Keratinocyte (primary cell): Measurements from ENCODE around the gene VAMP5. TPM values are rescaled to one million over a fixed set of nuclear protein-coding genes. Genes with fewer than 3 reads are reported as not detected.
A peak's percentile ranks its signal among the peaks of the same experiment; 100 is the strongest.
"Not testable (repeated sequence)": the region's sequence is repeated elsewhere in the genome, so short reads cannot be mapped to it uniquely, and the experiment has no call there.

Experiments
- DNase-seq: peaks from one replicate; pipeline ENCODE4 v3.0.0-alpha.2; 2011; ENCODE audit warnings: low read depth, missing footprints, low spot score
- FAIRE-seq: peaks from 2 replicates; lab custom pipeline; 2011; peaks lifted over from hg19 to GRCh38; lab: Jason Lieb, UNC
- H2AFZ ChIP-seq: 2 replicates; pipeline ENCODE4 v1.6.0; 2012; ENCODE audit warnings: low read length, control low read depth, inconsistent platforms; ENCODE audit not compliant: control insufficient read depth
- H3K27ac ChIP-seq: 2 replicates; pipeline ENCODE4 v1.5.1; 2011; ENCODE audit warnings: low read length; ENCODE audit not compliant: control insufficient read depth, insufficient read depth
- H3K27me3 ChIP-seq: 3 replicates; pipeline ENCODE4 v1.6.0; 2011; ENCODE audit warnings: low read length; ENCODE audit not compliant: control insufficient read depth, insufficient read depth; ENCODE audit errors: extremely low read depth
- H3K36me3 ChIP-seq, 2 experiments: 2 replicates in 1 of 2; 3 replicates in 1 of 2; pipeline ENCODE4 v1.5.1; 2011; ENCODE audit warnings: low read length in 2 of 2, mild to moderate bottlenecking in 1 of 2; ENCODE audit not compliant: control insufficient read depth in 2 of 2, insufficient read depth in 2 of 2; ENCODE audit errors: extremely low read depth in 1 of 2
- H3K4me1 ChIP-seq: 3 replicates; pipeline ENCODE4 v1.5.1; 2011; ENCODE audit warnings: low read length; ENCODE audit not compliant: control insufficient read depth, insufficient read depth; ENCODE audit errors: extremely low read depth
- H3K4me2 ChIP-seq: 3 replicates; pipeline ENCODE4 v1.6.0; 2011; ENCODE audit warnings: low read depth, low read length; ENCODE audit not compliant: control insufficient read depth, insufficient read depth; ENCODE audit errors: extremely low read depth
- H3K4me3 ChIP-seq, 3 experiments: fragments of 200-600 bp in 1 of 3; sonication (generic) in 1 of 3; 2 replicates in 2 of 3; 3 replicates in 1 of 3; pipeline ENCODE4 v1.5.1; 2011 to 2016; ENCODE audit warnings: low read length in 3 of 3, mild to moderate bottlenecking in 3 of 3, control low read depth in 2 of 3, inconsistent platforms in 1 of 3, low read depth in 1 of 3, mixed read lengths in 1 of 3, mixed run types in 1 of 3, moderate library complexity in 1 of 3; ENCODE audit not compliant: control insufficient read depth in 2 of 3, insufficient read depth in 2 of 3; ENCODE audit errors: extremely low read depth in 1 of 3
- H3K79me2 ChIP-seq: 2 replicates; pipeline ENCODE4 v1.6.0; 2012; ENCODE audit warnings: low read length; ENCODE audit not compliant: control insufficient read depth, insufficient read depth
- H3K9ac ChIP-seq: 3 replicates; pipeline ENCODE4 v1.6.0; 2011; ENCODE audit warnings: low read length; ENCODE audit not compliant: control insufficient read depth, insufficient read depth; ENCODE audit errors: extremely low read depth
- H3K9me1 ChIP-seq: 3 replicates; pipeline ENCODE4 v1.6.0; 2011; ENCODE audit warnings: low read length; ENCODE audit not compliant: control insufficient read depth, insufficient read depth; ENCODE audit errors: extremely low read depth
- H3K9me3 ChIP-seq: 2 replicates; pipeline ENCODE4 v1.5.1; 2012; ENCODE audit warnings: low read depth, low read length; ENCODE audit not compliant: control insufficient read depth
- H4K20me1 ChIP-seq: 3 replicates; pipeline ENCODE4 v1.6.0; 2011; ENCODE audit warnings: low read length; ENCODE audit not compliant: control insufficient read depth, insufficient read depth; ENCODE audit errors: extremely low read depth
- EZH2 ChIP-seq: IDR thresholded peaks from one replicate; pipeline ENCODE4 v1.6.1; 2012; ENCODE audit warnings: inconsistent platforms, mild to moderate bottlenecking, low read length, moderate library complexity
- dilution Hi-C: fragments of 300-500 bp; cut with MboI; formaldehyde crosslinking; loops from one replicate; pipeline ENCODE4 v1.7.0; 2020; ENCODE audit warnings: low sequenced_read_pairs; ENCODE audit not compliant: extremely low pct_ligation_motif_present
- polyA plus RNA-seq, 5 experiments: library from polyadenylated mRNA; depleted of rRNA in 3 of 5; stranded (reverse) in 3 of 5; stranded (forward) in 1 of 5; unstranded in 1 of 5; fragments of >200 nt; gene quantifications; 1 replicate in 1 of 5; 2 replicates in 3 of 5; 3 replicates in 1 of 5; pipeline versions ENCODE4 v1.2.1 to v1.2.3, GENCODE V29; 2011 to 2012; ENCODE audit warnings: missing spikeins in 2 of 5, low read depth in 1 of 5, low replicate concordance in 1 of 5
- TF ChIP-seq, protein P1 (sequence below), 3 experiments: IDR thresholded peaks in 1 of 3; conservative IDR thresholded peaks in 1 of 3; optimal IDR thresholded peaks in 1 of 3; 2 replicates in 2 of 3; 3 replicates in 1 of 3; pipeline versions ENCODE3 to v1.5.1; 2011; ENCODE audit warnings: low read length in 3 of 3, mild to moderate bottlenecking in 3 of 3, moderate library complexity in 2 of 3, control low read depth in 1 of 3, inconsistent platforms in 1 of 3; ENCODE audit not compliant: insufficient read depth in 2 of 3; ENCODE audit errors: extremely low read depth in 1 of 3

The VAMP5 gene
- polyA plus RNA-seq, 1 donor (not counting 4 experiments of a cell fraction or from before 2014, with no cell fraction given): 11.0 TPM

DNA sequence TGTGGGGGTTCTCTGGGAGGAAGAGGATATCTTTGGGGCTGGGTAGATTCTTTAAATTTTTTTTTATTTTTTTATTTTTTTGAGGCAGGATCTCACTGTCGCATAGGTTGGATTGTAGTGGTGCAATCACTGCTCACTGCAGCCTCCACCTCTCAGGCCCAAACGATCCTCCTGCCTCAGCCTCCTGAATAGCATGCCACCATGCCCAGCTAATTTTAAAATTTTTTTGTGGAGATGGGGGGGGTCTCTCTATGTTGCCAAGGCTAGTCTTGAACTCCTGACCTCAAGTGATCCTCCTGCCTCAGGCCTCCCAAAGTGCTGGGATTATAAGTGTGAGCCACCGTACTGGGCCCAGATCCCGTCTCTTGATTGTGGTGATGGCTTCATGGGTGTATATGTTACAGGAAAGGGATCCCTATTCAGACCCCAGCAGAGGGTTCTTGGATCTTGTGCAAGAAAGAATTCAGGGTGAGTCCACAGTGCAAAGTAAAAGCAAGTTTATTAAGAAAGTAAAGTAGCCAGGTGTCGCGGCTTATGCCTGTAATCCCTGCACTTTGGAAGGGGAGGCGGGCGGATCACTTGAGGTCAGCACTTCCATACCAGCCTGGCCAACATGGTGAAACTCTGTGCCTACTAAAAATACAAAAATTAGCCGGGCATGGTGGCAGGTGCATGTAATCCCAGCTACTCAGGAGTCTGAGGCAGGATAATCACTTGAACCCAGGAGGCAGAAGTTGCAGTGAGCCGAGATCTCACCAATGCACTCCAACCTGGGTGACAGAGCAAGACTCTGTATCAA is 29.7 kb downstream of the VAMP5 start:
- H3K9me3 ChIP-seq: no peaks in the 10 kb centered on the region
- peaks cover 42% of the 10 kb centered on the region for H3K79me2 ChIP-seq
- H3K27me3 ChIP-seq: no peaks in the 10 kb centered on the region
- TF ChIP-seq, protein P1, sequence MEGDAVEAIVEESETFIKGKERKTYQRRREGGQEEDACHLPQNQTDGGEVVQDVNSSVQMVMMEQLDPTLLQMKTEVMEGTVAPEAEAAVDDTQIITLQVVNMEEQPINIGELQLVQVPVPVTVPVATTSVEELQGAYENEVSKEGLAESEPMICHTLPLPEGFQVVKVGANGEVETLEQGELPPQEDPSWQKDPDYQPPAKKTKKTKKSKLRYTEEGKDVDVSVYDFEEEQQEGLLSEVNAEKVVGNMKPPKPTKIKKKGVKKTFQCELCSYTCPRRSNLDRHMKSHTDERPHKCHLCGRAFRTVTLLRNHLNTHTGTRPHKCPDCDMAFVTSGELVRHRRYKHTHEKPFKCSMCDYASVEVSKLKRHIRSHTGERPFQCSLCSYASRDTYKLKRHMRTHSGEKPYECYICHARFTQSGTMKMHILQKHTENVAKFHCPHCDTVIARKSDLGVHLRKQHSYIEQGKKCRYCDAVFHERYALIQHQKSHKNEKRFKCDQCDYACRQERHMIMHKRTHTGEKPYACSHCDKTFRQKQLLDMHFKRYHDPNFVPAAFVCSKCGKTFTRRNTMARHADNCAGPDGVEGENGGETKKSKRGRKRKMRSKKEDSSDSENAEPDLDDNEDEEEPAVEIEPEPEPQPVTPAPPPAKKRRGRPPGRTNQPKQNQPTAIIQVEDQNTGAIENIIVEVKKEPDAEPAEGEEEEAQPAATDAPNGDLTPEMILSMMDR (optimal IDR thresholded peaks at IDR 0.05 in 1 of 3, IDR thresholded peaks at IDR 0.05 in 1 of 3, conservative IDR thresholded peaks at IDR 0.05 in 1 of 3; ENCODE audit: extremely low read depth in 1 of 3, insufficient read depth in 2 of 3, low read length in 3 of 3): no peak
- TF ChIP-seq EZH2: no peak
- H3K9ac ChIP-seq: no peak overlapping the region
- H4K20me1 ChIP-seq: no peaks in the 10 kb centered on the region
- FAIRE-seq (no peak), DNase-seq (no peak)
- H3K27ac ChIP-seq: no peak overlapping the region
- peaks cover 1 to 11% of the 10 kb centered on the region in 2 experiments for H3K36me3 ChIP-seq
- H3K9me1 ChIP-seq: no peaks in the 10 kb centered on the region
- H2AFZ ChIP-seq: no peak overlapping the region
- dilution Hi-C loops: no loop called here
- H3K4me1 ChIP-seq: peaks cover 12% of the 10 kb centered on the region
- no peak overlapping the region for H3K4me3 ChIP-seq
- no peak overlapping the region for H3K4me2 ChIP-seq

DNA sequence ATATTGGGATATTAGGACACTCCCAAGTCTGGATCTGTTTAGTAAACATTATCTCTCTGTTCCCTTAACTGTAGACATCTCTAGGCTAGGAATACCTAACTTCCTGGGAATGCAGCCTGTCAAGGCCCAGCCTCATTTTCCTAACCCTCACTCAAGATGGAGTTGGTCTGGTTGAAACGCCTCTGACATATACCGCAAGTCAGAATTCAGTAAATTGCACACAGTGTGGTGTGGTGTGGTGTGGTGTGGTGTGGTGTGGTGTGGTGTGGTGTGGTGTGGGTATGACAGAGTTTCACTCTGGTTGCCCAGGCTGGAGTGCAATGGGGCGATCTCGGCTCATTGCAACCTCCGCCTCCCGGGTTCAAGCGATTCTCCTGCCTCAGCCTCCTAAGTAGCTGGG is 30.5 kb downstream of the VAMP5 start:
- H3K4me1 ChIP-seq: peaks cover 18% of the 10 kb centered on the region
- H3K79me2 ChIP-seq: peaks cover 47% of the 10 kb centered on the region
- dilution Hi-C loops, H3K27me3 ChIP-seq, H3K9me3 ChIP-seq, H3K9ac ChIP-seq, H4K20me1 ChIP-seq, DNase-seq, H3K9me1 ChIP-seq, H2AFZ ChIP-seq, FAIRE-seq, H3K27ac ChIP-seq, H3K4me3 ChIP-seq, H3K4me2 ChIP-seq: not testable (repeated sequence)
- peaks cover 0 to 11% of the 10 kb centered on the region in 2 experiments for H3K36me3 ChIP-seq

DNA sequence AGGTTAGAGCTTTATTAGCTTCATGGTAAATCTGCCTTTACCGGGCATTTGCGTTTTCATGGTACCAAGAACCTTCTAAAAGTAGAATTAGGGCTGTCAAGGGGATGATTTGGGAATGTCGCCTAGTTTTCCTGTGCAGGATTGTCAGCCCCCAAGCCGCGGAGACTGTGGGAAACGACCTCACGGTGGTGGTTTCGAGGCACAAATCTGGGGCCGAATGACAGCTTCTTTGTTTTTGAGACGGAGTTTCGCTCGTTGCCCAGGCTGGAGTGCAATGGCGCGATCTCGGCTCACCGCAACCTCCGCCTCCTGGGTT is 31.1 kb downstream of the VAMP5 start:
- Histone ChIP-seq H2AFZ (no peak overlapping the region), H3K36me3 (peaks cover 0 to 11% of the 10 kb centered on the region in 2 experiments), H3K79me2 (peaks cover 46% of the 10 kb centered on the region), H3K27me3 (no peaks in the 10 kb centered on the region), H4K20me1 (no peaks in the 10 kb centered on the region), H3K4me1 (peaks cover 18% of the 10 kb centered on the region), H3K4me2 (no peak overlapping the region), H3K9ac (no peak overlapping the region), H3K9me3 (no peaks in the 10 kb centered on the region), H3K4me3 (no peak overlapping the region), H3K9me1 (no peaks in the 10 kb centered on the region), H3K27ac (no peak overlapping the region)
- dilution Hi-C loops: no loop called here
- FAIRE-seq: no peak
- no peak for TF ChIP-seq EZH2
- TF ChIP-seq, protein P1 (optimal IDR thresholded peaks at IDR 0.05 in 1 of 3, IDR thresholded peaks at IDR 0.05 in 1 of 3, conservative IDR thresholded peaks at IDR 0.05 in 1 of 3; ENCODE audit: extremely low read depth in 1 of 3, insufficient read depth in 2 of 3, low read length in 3 of 3): no peak
- DNase-seq: no peak

DNA sequence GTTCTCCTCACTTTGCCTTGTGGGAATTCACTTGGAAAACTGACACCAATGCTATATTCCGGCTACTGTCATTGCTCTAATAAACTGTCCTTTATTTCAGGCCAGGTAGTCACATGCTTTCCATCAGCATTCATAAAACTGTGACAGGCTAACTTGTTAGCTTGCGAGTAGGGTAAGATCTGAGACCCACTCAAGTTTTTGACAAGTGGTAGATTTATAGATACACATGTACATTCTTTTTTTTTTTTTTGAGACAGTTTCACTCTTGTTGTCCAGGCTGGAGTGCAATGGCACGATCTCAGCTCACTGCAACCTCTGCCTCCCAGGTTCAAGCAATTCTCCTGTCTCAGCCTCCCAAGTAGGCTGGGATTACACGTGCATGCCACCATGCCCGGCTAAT is 33.5 kb downstream of the VAMP5 start:
- H3K4me3 ChIP-seq, FAIRE-seq, H3K9me3 ChIP-seq, dilution Hi-C loops, H3K27me3 ChIP-seq, H3K27ac ChIP-seq, H2AFZ ChIP-seq, H3K9me1 ChIP-seq, H4K20me1 ChIP-seq, DNase-seq, H3K9ac ChIP-seq: not testable (repeated sequence)
- Histone ChIP-seq H3K79me2 (peaks cover 43% of the 10 kb centered on the region), H3K4me1 (peaks cover 16% of the 10 kb centered on the region), H3K36me3 (peaks cover 5 to 18% of the 10 kb centered on the region in 2 experiments), H3K4me2 (peak overlapping the region; percentile 81)
